HG02885 (cell line): Measurements from ENCODE around the gene COPZ1.
"Not testable (repeated sequence)": the region's sequence is repeated elsewhere in the genome, so short reads cannot be mapped to it uniquely, and the experiment has no call there.

Source experiments
- ATAC-seq: cut with Tn5 transposase; IDR thresholded peaks from one replicate; pipeline ENCODE4 v1.9.1; 2021; ENCODE audit warnings: mild to moderate bottlenecking; ENCODE audit not compliant: unreplicated experiment, poor library complexity

Gene COPZ1

GRCh38 chr12:54330442-54330841 lies 5.5 kb downstream of the COPZ1 start:
- ATAC-seq = no peak

GRCh38 chr12:54331461-54331860 lies 6.5 kb downstream of the COPZ1 start:
- no peak for ATAC-seq

GRCh38 chr12:54333420-54334034 lies 8.6 kb downstream of the COPZ1 start:
- ATAC-seq = no peak

DNA sequence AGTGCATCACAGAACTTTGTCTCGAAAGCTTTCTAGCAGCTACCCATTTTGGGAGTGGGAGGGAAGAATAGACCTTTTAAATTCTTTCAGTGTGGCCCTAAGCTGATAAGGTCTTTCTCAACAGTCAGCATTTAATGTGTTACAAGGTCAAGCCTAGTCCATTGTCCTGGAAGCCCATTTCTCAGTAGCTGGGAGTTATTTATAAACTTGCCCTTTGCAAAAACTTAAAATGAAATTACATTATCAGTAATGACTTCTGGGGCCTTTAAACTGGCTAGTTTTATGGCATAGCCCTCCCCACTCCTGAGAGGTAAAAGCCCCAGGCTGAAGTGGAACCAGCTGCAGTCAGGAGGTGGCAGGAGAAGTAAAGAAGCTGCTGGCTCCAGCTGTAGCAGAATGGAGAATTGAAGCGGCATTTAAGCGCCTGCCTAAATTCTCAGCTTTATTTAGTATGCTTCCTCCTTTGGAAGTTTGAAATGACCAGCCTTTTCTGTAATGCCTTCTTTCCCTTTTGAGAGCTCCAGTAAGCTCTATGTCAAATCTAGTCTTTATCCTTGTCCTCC lies 12.4 kb downstream of the COPZ1 start:
- ATAC-seq = no peak

- ATAC-seq = no peak
Observed at GRCh38 chr12:54337854-54338650, 13.1 kb downstream of the COPZ1 start.

GRCh38 chr12:54338698-54339296 lies 13.9 kb downstream of the COPZ1 start:
- no peak for ATAC-seq

DNA sequence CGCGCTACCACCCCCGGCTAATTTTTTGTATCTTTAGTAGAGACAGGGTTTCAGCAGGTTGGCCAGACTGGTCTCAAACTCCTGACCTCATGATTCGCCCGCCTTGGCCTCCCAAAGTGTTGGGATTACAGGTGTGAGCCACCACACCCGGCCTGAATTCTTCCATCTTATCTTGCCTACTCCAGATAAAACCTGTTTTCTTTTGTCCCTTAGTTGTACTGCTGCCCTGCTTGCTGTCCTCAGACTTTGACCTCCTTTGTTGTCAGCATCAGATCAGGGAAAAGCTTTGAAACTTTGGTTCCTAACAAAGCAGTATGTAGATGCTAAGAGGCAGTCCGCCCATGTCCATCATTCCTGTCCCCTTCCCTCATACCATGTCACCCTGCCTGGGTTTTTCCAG lies 15.9 kb downstream of the COPZ1 start:
- no peak for ATAC-seq

DNA sequence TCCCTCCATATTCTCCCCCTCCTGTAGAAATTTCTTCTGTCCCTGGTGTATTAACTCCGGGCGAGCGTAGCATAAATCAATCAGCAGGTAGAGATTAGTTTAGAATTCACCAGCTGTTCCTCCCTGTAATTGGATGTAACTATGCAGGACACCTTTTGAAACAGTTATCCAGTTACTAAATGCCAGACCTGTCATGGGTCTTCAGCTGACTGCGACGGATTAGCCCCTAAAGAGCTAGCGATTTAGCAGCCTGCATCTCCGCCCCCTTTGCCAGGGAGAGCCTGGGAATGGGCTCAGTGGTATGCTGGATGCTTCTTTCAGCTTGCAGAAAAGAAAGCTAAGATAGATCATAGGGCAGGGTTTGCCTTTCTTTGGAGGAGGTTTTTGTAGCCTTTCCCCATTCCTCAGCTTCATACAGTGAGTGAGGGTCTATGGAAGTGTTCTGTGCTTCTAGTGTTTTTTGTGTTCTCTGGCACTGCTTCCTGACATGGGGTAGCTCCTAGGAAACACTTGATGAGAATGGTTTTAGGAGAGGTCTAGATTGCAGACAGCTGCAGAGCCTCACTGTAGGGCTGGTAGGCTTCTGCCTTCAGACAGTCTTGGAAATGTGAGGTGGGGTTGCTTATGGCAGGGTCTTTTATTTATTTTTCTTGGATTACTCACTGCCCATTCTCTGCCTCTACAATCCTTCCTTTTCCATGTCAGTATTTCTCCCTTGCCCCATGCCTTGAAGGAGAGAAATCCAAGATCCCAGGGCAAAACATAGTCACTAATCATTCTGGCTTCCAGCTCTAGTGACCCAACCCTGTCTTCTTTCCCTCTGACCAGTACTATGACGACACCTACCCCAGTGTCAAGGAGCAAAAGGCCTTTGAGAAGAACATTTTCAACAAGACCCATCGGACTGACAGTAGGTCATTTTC lies 16.7 kb downstream of the COPZ1 start:
- ATAC-seq = no peak

GRCh38 chr12:54349036-54349435 lies 24.1 kb downstream of the COPZ1 start:
- ATAC-seq = no peak

DNA sequence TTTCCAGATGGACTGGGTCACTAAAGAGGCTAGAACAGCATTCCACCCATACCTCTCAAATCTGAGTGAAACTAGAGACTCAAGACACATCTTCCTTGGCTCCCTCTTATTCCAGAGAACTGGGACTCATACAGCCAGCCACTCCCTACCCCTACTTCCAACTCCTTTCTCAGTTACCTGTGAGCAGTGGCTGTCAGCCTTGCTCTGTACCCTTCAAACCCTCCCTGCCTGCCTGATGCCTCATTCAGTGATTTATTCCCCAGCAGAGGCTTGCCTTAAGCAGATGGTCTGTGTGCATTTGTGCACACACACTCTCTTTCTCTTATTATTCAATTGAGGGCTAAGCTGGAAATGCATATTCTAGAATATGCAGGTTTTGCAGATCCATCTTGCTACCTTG lies 24.7 kb downstream of the COPZ1 start:
- no peak for ATAC-seq

GRCh38 chr12:54350743-54351142 lies 25.8 kb downstream of the COPZ1 start:
- ATAC-seq = no peak

DNA sequence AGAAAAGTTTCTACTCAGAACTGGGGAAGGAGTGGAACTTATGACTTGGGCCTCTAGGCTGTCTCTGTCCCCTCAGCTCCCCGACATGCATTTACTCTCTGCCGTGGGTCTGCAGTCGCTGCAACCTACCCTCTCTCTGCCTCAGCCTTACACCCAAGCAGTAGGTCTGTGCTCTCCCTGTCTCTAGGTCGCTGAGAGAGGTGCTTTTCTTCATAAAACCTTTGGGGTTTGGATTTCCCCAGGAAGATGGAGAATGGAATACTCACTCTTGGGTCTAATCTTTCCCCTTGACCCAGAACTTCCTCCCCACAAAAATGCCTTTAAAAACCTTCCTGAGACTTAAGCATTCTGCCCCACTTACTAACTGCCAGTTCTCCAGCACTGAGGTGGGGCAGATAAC lies 26.4 kb downstream of the COPZ1 start:
- ATAC-seq = no peak

GRCh38 chr12:54352022-54352531 lies 27.1 kb downstream of the COPZ1 start:
- no peak for ATAC-seq

DNA sequence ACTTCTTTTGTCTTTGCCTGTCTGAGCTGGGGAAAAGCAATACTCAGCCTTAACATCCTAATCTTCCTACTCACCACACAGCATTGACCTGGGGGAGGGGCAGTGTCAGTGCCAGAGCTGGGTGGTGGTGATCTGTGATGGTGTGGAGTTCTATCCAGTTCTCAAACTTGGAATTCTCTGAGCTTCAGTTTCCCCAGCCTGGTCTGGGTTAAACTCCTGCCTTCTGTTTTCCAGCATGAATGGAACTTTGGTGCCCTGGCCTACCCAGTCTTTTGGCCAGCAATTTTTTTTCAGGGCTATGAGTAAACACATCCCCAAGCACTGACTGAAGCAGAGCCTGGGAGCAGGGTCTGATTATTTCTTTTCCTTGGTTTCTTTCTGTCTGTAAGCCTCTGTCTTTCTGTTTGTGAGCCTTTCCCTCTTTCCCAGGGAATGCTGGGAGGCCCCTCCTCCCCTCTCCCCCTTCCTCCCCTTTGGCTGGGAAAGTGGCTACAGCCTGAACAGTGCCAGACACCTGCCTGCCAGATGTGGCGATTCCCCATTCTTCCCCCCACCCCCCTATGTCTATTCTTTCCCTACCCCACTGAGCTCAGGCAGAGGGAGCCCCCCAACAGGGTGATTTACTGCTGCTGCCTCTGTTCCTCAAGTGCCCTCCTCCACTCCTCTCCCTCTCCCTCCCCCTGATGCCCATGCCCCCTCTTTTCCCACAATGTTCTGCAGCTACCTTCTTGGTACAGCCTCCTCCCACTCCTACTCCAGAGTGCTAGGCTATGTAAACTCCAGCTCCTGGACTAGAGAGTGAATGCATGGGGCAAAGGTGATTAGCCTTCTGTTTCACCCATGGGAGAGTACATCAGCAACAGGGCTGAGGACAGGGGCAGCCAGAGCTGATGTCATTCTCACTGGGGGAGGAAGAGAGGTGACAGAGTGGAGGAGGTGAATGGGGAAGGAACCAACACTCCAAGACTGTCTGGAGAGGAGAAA lies 28.3 kb downstream of the COPZ1 start:
- ATAC-seq = no peak

DNA sequence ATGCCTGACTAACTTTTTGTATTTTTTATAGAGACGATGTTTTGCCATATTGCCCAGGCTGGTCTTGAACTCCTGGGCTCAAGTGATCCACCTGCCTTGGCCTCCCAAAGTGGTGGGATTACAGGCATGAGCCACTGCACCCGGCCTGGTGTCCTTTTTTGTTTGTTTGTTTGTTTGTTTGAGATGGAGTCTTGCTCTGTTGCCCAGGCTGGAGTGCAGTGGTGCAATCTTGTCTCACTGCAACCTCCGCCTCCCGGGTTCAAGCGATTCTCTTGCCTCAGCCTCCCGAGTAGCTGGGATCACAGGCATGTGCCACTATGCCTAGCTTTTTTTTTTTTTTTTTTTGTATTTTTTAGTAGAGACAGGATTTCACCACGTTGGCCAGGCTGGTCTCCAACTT lies 29.3 kb downstream of the COPZ1 start:
- ATAC-seq = not testable (repeated sequence)

DNA sequence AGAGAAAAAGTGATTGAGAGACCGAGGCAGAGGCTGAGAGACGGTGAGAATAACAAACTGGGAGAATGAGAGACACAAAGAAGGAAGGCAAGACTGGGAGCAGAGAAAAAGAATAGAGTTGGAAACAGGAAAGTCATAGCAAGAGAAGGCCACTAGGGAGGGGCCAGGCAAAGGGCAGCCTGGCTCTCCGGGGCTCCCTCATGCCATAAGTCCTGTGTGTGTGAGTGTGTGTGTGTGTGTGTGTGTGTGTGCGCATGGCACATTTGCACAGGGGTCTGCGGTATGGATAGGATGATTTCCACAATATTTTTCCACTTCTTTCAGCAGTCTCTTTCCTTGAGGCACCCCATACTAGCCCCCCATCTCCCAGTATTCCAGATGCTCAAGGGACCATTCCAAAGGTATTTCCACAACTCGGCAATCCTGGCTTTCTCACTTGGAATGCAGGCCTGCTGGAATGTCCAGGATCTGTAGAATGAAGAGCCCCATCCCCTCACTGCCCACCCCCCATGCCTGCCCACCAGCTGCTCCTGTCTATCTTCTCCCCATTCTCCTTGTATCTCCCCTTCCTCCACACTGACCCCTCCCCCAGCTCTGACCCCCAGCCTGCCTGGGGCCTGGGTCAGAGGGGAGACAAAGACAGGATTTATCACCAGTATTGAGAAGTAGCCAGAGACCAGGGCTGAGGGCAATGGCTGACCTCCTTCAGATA lies 30.3 kb downstream of the COPZ1 start:
- ATAC-seq = no peak

- ATAC-seq = no peak
Observed at GRCh38 chr12:54356228-54356627, 31.3 kb downstream of the COPZ1 start.

- no peak for ATAC-seq
Observed at GRCh38 chr12:54356951-54357356, 32.0 kb downstream of the COPZ1 start.
